Pancreas (tissue), 10 donors: ENCODE measurements around the gene RNF144A. TPM values are rescaled to one million over a fixed set of nuclear protein-coding genes. Genes with fewer than 3 reads are reported as not detected.

Source experiments
- ATAC-seq, 4 donors: fragments of 200-7000 bp; cut with Tn5 transposase; one replicate each; pipeline versions ENCODE4 v1.8.0 to v1.9.1; 2020; ENCODE audit warnings: mild to moderate bottlenecking in 4 of 4, moderate library complexity in 4 of 4
- DNase-seq, 6 donors: peaks; one replicate each; pipeline ENCODE4 v3.0.0-alpha.2; 2020
- FAIRE-seq: peaks from 2 replicates; lab custom pipeline; 2012; peaks lifted over from hg19 to GRCh38; lab: Jason Lieb, UNC
- H3K27ac ChIP-seq, 4 donors: fragments of 200-600 bp; sonication (generic); 1 replicate in 3 of 4; 2 replicates in 1 of 4; pipeline versions ENCODE4 v1.5.0 to v1.8.0; 2020
- H3K27me3 ChIP-seq, 4 donors: fragments of 200-600 bp; one replicate each; pipeline ENCODE4 v1.8.0; 2021
- H3K36me3 ChIP-seq, 3 donors: fragments of 200-600 bp; sonication (generic) in 1 of 3; one replicate each; pipeline versions ENCODE4 v1.5.0 to v1.8.0; 2020 to 2021
- H3K4me1 ChIP-seq, 3 donors: fragments of 200-600 bp; one replicate each; pipeline ENCODE4 v1.8.0; 2021
- H3K4me3 ChIP-seq, 4 donors: fragments of 200-600 bp; sonication (generic) in 2 of 4; one replicate each; pipeline versions ENCODE4 v1.5.0 to v1.8.0; 2020 to 2021
- H3K9me3 ChIP-seq, 4 donors: fragments of 200-600 bp; one replicate each; pipeline ENCODE4 v1.8.0; 2021
- CTCF ChIP-seq, 4 donors: fragments of 200-600 bp; sonication (generic) in 3 of 4; IDR thresholded peaks; one replicate each; pipeline versions ENCODE4 v1.5.0 to v1.8.0; 2021; ENCODE audit warnings: antibody characterized with exemption in 4 of 4
- WGBS, 2 donors: extraction: QIAGEN DNeasy Blood & Tissue Kit; methylation state at CpG; one replicate each; pipeline ENCODE4 v1.1.7; 2013; 5-methylcytosine and 5-hydroxymethylcytosine counted together
- intact Hi-C, 3 donors: fragments of 100-400 bp; cut with DNase I; formaldehyde crosslinking; loops; one replicate each; pipeline versions ENCODE4 v1.11.1 to v1.14.2; 2022
- polyA plus RNA-seq, 2 donors: library from polyadenylated mRNA; stranded (reverse); fragments of 200-250 nt; gene quantifications; one replicate each; pipeline ENCODE4 v1.2.3, GENCODE V29; 2013
- total RNA-seq, 6 donors: library from RNA; stranded (reverse); fragmentation: NEBNext Ultra II Directional in 4 of 6; extraction: Animal tissue kit (Norgen Biotek cat#: 25700) in 4 of 6; gene quantifications; one replicate each; pipeline versions ENCODE4 v1.2.1 to v1.2.4, GENCODE V29; 2021 to 2023
- donor health status: healthy with polysubstance abuse.
- donor health status: DM: no; HTN: no; CAD: no; lungs with moderate emphysema.
- donor health status: DM: no; HTN: no; CAD: no.
- donor health status: control.
- donor health status: control.
- donor health status: Bipolar disorder and iron deficiency.
- donor health status: DM: yes; HTN: yes; CAD: no.
- donor health status: DM: no; HTN: no; CAD: no.
- donor health status: DM: no; HTN: no; CAD: no.
- donor health status: DM: yes; HTN: yes; CAD: no.

Gene RNF144A
- total and polyA plus RNA-seq, 8 donors = 9.4 to 78.7 (median 34.1) TPM

- ATAC-seq (peak; percentile 36 to 59 (median 46)), DNase-seq (no peak), FAIRE-seq (no peak)
- H3K4me3 ChIP-seq = peak overlapping the region in 1 of 4 donors; percentile 12
- peaks cover 24 to 51% (median 40%) of the 10 kb centered on the region in 3 donors for H3K4me1 ChIP-seq
- H3K9me3 ChIP-seq = no peaks in the 10 kb centered on the region
- peak overlapping the region; percentile 6 to 68 (median 28) for H3K27ac ChIP-seq
- WGBS, 2 donors = 35 to 39% methylated on average over 4 of the region's 4 CpGs
- H3K27me3 ChIP-seq = no peaks in the 10 kb centered on the region
- intact Hi-C loops = no loop called here
- peaks cover 0 to 13% (median 0%) of the 10 kb centered on the region in 3 donors for H3K36me3 ChIP-seq
- TF ChIP-seq CTCF (IDR thresholded peaks at IDR 0.05) = no peak
Measured at GRCh38 chr2:6937582-6937981, 20.4 kb downstream of the RNF144A start.

- H3K27ac ChIP-seq = no peak overlapping the region
- 75 to 76% methylated on average over 2 of the region's 2 CpGs for WGBS, 2 donors
- TF ChIP-seq CTCF (IDR thresholded peaks at IDR 0.05) = no peak
- no peak for FAIRE-seq
- no peaks in the 10 kb centered on the region for H3K27me3 ChIP-seq
- no peak for DNase-seq
- H3K4me3 ChIP-seq = no peak overlapping the region
- no peaks in the 10 kb centered on the region for H3K9me3 ChIP-seq
- intact Hi-C loops = no loop called here
- H3K4me1 ChIP-seq = peaks cover 9 to 36% (median 30%) of the 10 kb centered on the region in 3 donors
- no peak for ATAC-seq
- H3K36me3 ChIP-seq = peaks cover 0 to 14% (median 0%) of the 10 kb centered on the region in 3 donors
Measured at GRCh38 chr2:6939071-6939470, 21.9 kb downstream of the RNF144A start.

DNA sequence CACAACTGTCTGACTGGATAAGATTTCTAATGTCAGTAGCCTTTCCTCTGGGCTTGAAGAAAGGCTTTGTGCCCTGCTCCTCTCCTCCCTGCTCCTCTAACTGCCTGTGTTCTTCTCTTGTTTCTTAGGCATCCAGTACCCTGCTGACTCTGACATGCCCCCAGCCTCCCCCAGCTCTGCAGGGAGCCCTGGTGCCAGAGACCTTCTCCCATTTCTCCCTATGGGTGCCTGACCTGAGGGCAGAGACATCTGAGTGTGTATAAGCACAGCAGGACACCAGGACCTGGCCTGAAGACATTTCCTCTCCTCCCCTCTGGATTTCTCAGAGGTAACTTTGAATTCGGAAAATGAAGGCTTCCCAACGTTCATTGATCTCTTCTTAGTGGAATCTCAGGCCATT is 23.6 kb downstream of the RNF144A start:
- intact Hi-C loops = no loop called here
- ATAC-seq = no peak

DNA sequence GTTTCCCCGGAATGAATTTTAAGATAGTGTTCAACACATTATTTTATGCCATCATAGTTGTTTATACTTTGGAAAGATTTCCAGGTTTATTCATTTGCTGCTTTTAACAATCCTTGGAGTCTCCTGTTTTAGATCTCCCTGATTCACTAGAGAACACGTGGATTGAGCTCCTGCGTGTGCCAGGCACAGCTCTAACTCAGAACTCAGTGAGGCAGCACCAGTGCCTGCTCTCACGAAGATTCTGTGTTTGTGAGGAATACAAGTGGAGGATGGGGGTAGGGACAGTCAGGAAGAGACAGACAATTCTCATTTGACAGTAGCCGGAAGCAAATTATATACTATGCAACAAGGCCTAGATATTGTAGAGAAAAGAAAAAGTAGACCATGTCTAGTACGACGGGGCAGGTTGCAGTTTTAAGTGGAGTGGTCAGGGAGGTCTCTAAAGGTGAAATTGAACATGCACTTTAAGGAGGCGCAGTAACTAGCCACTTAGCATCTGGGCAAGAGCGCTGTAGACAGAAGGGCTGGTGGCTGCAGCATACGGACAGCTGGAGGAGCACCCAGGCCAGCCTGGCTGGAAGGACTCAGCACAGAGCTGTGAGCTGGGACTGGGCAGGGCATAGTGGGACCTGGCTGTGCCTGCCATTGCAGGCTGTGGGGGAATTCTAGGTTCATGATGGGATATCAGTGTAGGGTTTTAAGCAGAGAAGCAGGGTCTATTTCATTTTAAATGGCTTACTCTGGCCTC is 24.3 kb downstream of the RNF144A start:
- intact Hi-C loops = no loop called here
- DNase-seq = peak in 1 of 6 donors; percentile 49
- TF ChIP-seq CTCF (IDR thresholded peaks at IDR 0.05) = no peak
- Histone ChIP-seq H3K27ac (no peak overlapping the region), H3K4me3 (no peak overlapping the region), H3K9me3 (no peaks in the 10 kb centered on the region), H3K4me1 (peaks cover 15 to 43% (median 35%) of the 10 kb centered on the region in 3 donors), H3K36me3 (peaks cover 0 to 19% (median 0%) of the 10 kb centered on the region in 3 donors), H3K27me3 (no peaks in the 10 kb centered on the region)
- FAIRE-seq = no peak
- no peak for ATAC-seq
- 78 to 83% methylated on average over 10 of the region's 10 CpGs for WGBS, 2 donors

More for the DNA sequence above, 23.6 kb downstream of the RNF144A start:
- no peak for TF ChIP-seq CTCF (IDR thresholded peaks at IDR 0.05)
- Histone ChIP-seq H3K36me3 (peaks cover 0 to 19% (median 0%) of the 10 kb centered on the region in 3 donors), H3K4me1 (peaks cover 9 to 41% (median 35%) of the 10 kb centered on the region in 3 donors), H3K27ac (no peak overlapping the region), H3K4me3 (no peak overlapping the region), H3K27me3 (no peaks in the 10 kb centered on the region), H3K9me3 (no peaks in the 10 kb centered on the region)
- DNase-seq (peak in 1 of 6 donors; percentile 25), FAIRE-seq (no peak)
- 71 to 75% methylated on average over 2 of the region's 2 CpGs for WGBS, 2 donors

DNA sequence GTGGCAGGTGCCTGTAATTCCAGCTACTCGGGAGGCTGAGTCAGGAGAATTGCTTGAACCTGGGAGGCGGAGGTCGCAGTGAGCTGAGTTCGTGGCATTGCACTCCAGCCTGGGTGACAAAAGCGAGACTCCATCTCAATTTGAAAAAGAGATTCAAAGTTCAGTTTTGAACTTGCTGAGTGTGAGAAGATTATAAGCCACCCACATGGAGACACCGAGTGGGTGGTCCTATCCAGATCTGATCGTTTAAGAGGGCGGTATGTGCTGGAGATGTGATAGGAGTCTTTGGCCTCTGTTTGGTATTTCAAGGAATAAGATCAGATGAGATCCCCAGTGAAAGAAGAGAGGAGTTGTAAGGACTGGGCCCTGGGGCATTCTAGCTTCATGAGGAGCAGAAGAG is 25.6 kb downstream of the RNF144A start:
- ATAC-seq (no peak), FAIRE-seq (no peak), DNase-seq (no peak)
- H3K4me1 ChIP-seq = peaks cover 20 to 45% (median 40%) of the 10 kb centered on the region in 3 donors
- H3K27me3 ChIP-seq = no peaks in the 10 kb centered on the region
- 92 to 95% methylated on average over 8 of the region's 8 CpGs for WGBS, 2 donors
- H3K4me3 ChIP-seq = no peak overlapping the region
- TF ChIP-seq CTCF (IDR thresholded peaks at IDR 0.05) = no peak
- H3K9me3 ChIP-seq = no peaks in the 10 kb centered on the region
- H3K36me3 ChIP-seq = peaks cover 0 to 19% (median 0%) of the 10 kb centered on the region in 3 donors
- no peak overlapping the region for H3K27ac ChIP-seq
- intact Hi-C loops = no loop called here
